WTC11 (cell line): ENCODE data around the gene GLRA3.

Experiments used
- CBFB ChIP-seq: sonication (generic); formaldehyde crosslinking; IDR thresholded peaks from 2 replicates; pipeline ENCODE4 v1.8.1; 2022; ENCODE audit warnings: mild to moderate bottlenecking, low read depth, missing genetic modification reagents
- EMX1 ChIP-seq: fragments of 250-450 bp; sonication (Bioruptor Pico); IDR thresholded peaks from 2 replicates; pipeline ENCODE4 v1.8.0; 2021; ENCODE audit warnings: mild to moderate bottlenecking
- TP53 ChIP-seq: sonication (generic); formaldehyde crosslinking; IDR thresholded peaks from 2 replicates; pipeline ENCODE4 v1.8.1; 2023; ENCODE audit warnings: mild to moderate bottlenecking, missing genetic modification reagents
- ZNF317 ChIP-seq: sonication (generic); formaldehyde crosslinking; IDR thresholded peaks from 2 replicates; pipeline ENCODE4 v1.8.1; 2023; ENCODE audit warnings: low read depth, mild to moderate bottlenecking, moderate library complexity, missing genetic modification reagents, borderline replicate concordance
- TF ChIP-seq, protein P1 (sequence below): sonication (generic); formaldehyde crosslinking; IDR thresholded peaks from 2 replicates; pipeline ENCODE4 v1.8.1; 2022; ENCODE audit warnings: low read depth, mild to moderate bottlenecking, moderate library complexity, missing genetic modification reagents, borderline replicate concordance
- TF ChIP-seq, protein P2 (sequence below): fragments of 200-600 bp; IDR thresholded peaks from 2 replicates; pipeline ENCODE4 v1.8.0; 2022; ENCODE audit warnings: antibody characterized with exemption
- TF ChIP-seq, protein P3 (sequence below): sonication (generic); formaldehyde crosslinking; IDR thresholded peaks from 2 replicates; pipeline ENCODE4 v1.8.0; 2022; ENCODE audit warnings: mild to moderate bottlenecking, missing genetic modification reagents
- TF ChIP-seq, protein P4 (sequence below): sonication (generic); formaldehyde crosslinking; IDR thresholded peaks from 2 replicates; pipeline ENCODE4 v1.8.0; 2022; ENCODE audit warnings: mild to moderate bottlenecking, missing genetic modification reagents

DNA sequence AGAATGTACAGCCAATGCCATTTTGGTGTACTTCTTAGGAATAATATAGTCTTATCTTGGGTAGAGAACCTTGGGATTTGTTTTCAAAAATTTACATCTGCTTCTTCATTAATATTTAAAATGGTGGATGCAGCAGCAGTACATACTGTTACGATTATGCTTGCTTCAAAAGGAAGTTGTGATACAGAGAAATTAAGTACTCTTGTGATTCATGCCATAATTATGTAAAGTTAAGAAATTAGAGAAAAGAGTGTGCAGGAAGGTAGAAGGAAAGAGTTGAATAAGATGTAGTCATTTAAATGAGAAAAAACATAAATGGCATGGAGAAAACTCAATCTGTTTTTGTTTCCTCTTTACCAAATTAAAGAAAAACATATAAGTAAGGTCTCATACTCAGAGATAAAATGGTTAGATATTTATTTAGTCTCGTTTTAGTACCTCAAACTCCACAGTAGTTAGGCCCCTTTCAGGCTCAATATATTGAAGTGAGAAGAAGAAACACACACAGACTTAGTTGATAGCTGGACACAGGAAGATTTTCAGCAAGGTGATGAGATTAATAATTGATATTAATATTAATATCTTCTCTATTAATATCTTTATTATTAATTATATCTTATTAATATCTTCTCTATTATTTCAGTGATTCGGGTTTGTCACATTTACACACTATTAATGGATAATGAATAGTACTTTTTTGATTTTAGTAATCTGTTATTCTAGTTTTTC lies 236.6 kb downstream of the GLRA3 start:
- TF ChIP-seq, protein P1, sequence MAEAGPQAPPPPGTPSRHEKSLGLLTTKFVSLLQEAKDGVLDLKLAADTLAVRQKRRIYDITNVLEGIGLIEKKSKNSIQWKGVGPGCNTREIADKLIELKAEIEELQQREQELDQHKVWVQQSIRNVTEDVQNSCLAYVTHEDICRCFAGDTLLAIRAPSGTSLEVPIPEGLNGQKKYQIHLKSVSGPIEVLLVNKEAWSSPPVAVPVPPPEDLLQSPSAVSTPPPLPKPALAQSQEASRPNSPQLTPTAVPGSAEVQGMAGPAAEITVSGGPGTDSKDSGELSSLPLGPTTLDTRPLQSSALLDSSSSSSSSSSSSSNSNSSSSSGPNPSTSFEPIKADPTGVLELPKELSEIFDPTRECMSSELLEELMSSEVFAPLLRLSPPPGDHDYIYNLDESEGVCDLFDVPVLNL (CRISPR knock-in tag) = no peak
- TF ChIP-seq CBFB (CRISPR knock-in tag) = no peak
- TF ChIP-seq, protein P2, sequence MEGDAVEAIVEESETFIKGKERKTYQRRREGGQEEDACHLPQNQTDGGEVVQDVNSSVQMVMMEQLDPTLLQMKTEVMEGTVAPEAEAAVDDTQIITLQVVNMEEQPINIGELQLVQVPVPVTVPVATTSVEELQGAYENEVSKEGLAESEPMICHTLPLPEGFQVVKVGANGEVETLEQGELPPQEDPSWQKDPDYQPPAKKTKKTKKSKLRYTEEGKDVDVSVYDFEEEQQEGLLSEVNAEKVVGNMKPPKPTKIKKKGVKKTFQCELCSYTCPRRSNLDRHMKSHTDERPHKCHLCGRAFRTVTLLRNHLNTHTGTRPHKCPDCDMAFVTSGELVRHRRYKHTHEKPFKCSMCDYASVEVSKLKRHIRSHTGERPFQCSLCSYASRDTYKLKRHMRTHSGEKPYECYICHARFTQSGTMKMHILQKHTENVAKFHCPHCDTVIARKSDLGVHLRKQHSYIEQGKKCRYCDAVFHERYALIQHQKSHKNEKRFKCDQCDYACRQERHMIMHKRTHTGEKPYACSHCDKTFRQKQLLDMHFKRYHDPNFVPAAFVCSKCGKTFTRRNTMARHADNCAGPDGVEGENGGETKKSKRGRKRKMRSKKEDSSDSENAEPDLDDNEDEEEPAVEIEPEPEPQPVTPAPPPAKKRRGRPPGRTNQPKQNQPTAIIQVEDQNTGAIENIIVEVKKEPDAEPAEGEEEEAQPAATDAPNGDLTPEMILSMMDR = no peak
- TF ChIP-seq TP53 (CRISPR knock-in tag) = no peak
- TF ChIP-seq EMX1 (CRISPR knock-in tag) = no peak
- TF ChIP-seq, protein P3, sequence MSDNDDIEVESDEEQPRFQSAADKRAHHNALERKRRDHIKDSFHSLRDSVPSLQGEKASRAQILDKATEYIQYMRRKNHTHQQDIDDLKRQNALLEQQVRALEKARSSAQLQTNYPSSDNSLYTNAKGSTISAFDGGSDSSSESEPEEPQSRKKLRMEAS (CRISPR knock-in tag) = no peak
- TF ChIP-seq, protein P4, sequence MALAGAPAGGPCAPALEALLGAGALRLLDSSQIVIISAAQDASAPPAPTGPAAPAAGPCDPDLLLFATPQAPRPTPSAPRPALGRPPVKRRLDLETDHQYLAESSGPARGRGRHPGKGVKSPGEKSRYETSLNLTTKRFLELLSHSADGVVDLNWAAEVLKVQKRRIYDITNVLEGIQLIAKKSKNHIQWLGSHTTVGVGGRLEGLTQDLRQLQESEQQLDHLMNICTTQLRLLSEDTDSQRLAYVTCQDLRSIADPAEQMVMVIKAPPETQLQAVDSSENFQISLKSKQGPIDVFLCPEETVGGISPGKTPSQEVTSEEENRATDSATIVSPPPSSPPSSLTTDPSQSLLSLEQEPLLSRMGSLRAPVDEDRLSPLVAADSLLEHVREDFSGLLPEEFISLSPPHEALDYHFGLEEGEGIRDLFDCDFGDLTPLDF (CRISPR knock-in tag) = no peak
- TF ChIP-seq ZNF317 (CRISPR knock-in tag) = no peak
